GM12878 (cell line): ENCODE measurements around the gene IL4. TPM values are rescaled to one million over a fixed set of nuclear protein-coding genes. Genes with fewer than 3 reads are reported as not detected.

Experiments used
- ATF7 ChIP-seq: fragments of 450-650 bp; IDR thresholded peaks from 2 replicates; pipeline ENCODE4 v1.6.1; 2016; ENCODE audit warnings: low read depth, mild to moderate bottlenecking
- BCL3 ChIP-seq: IDR thresholded peaks from 2 replicates; pipeline ENCODE4 v1.6.1; 2011; ENCODE audit warnings: borderline replicate concordance, low read depth, mild to moderate bottlenecking, moderate library complexity, low read length; ENCODE audit not compliant: insufficient read depth, poor library complexity, severe bottlenecking
- DPF2 ChIP-seq: fragments of 450-650 bp; IDR thresholded peaks from 2 replicates; pipeline ENCODE4 v1.6.1; 2017; ENCODE audit warnings: mild to moderate bottlenecking
- RBBP5 ChIP-seq: fragments of 200-600 bp; sonication (generic); conservative IDR thresholded peaks from 2 replicates; pipeline ENCODE4 v1.6.1; 2016
- RELA ChIP-seq: fragments of 450-650 bp; IDR thresholded peaks from 2 replicates; pipeline ENCODE4 v1.8.0; 2014; ENCODE audit warnings: borderline replicate concordance; ENCODE audit not compliant: partially characterized antibody
- USF1 ChIP-seq: IDR thresholded peaks from 2 replicates; pipeline ENCODE4 v1.6.1; 2011; ENCODE audit warnings: borderline replicate concordance, low read depth, mild to moderate bottlenecking, moderate library complexity, mixed read lengths, low read length; ENCODE audit not compliant: insufficient read depth; ENCODE audit errors: extremely low read length
- ZBED1 ChIP-seq: IDR thresholded peaks from 2 replicates; pipeline ENCODE4 v1.6.1; 2016; ENCODE audit warnings: borderline replicate concordance
- ZBTB33 ChIP-seq: fragments of 450-650 bp; IDR thresholded peaks from 2 replicates; pipeline ENCODE4 v1.6.1; 2017; ENCODE audit warnings: mild to moderate bottlenecking
- ZNF207 ChIP-seq: fragments of 450-650 bp; IDR thresholded peaks from 2 replicates; pipeline ENCODE4 v1.6.1; 2014; ENCODE audit warnings: antibody characterized with exemption, mild to moderate bottlenecking, borderline replicate concordance
- ZNF687 ChIP-seq: fragments of 450-650 bp; IDR thresholded peaks from 2 replicates; pipeline ENCODE4 v1.6.1; 2017; ENCODE audit warnings: mild to moderate bottlenecking, moderate library complexity
- polyA plus RNA-seq, 11 experiments: library from polyadenylated mRNA; depleted of rRNA in 4 of 11; unstranded in 6 of 11; stranded (reverse) in 5 of 11; fragments of >200 nt; fragmentation: Nextera tagmentation in 4 of 11; fragmentation: Illumina TruSeq in 1 of 11; extraction: Ambion mirVana in 4 of 11; extraction: Trizol in 1 of 11; gene quantifications; 1 replicate in 1 of 11; 2 replicates in 10 of 11; pipeline versions ENCODE4 v1.2.1 to v1.2.3, GENCODE V29; 2011 to 2016; ENCODE audit warnings: inconsistent platforms in 2 of 11, missing spikeins in 2 of 11, low read depth in 1 of 11
- total RNA-seq, 4 experiments: library from RNA; depleted of rRNA in 3 of 4; stranded (reverse); fragments of >200 nt in 3 of 4; fragmentation: Illumina TruSeq in 1 of 4; extraction: Trizol in 1 of 4; gene quantifications; 2 replicates each; pipeline versions ENCODE4 v1.2.1 to v1.2.3, GENCODE V29; 2013 to 2021
- TF ChIP-seq, protein P1 (sequence below): fragments of 150-350 bp; IDR thresholded peaks from 2 replicates; pipeline ENCODE4 v1.6.1; 2016; ENCODE audit warnings: low read depth, low read length
- TF ChIP-seq, protein P2 (sequence below): IDR thresholded peaks from 2 replicates; pipeline ENCODE4 v1.6.1; 2011; ENCODE audit warnings: low read depth, low read length, improper control_type of control experiment, borderline replicate concordance

IL4 gene
- total and polyA plus RNA-seq, 10 of the 15 experiments (the other 5 are each of a cell fraction or from before 2014, with no cell fraction given) = 0.20 to 0.80 (median 0.50) TPM; not detected in 7

- TF ChIP-seq BCL3 = peak; percentile 35
- no peak for TF ChIP-seq ZNF207
- 0 out of 2 replicates have a peak, but pooled peaks have one; percentile 42 for TF ChIP-seq ZBED1
- TF ChIP-seq, protein P1, sequence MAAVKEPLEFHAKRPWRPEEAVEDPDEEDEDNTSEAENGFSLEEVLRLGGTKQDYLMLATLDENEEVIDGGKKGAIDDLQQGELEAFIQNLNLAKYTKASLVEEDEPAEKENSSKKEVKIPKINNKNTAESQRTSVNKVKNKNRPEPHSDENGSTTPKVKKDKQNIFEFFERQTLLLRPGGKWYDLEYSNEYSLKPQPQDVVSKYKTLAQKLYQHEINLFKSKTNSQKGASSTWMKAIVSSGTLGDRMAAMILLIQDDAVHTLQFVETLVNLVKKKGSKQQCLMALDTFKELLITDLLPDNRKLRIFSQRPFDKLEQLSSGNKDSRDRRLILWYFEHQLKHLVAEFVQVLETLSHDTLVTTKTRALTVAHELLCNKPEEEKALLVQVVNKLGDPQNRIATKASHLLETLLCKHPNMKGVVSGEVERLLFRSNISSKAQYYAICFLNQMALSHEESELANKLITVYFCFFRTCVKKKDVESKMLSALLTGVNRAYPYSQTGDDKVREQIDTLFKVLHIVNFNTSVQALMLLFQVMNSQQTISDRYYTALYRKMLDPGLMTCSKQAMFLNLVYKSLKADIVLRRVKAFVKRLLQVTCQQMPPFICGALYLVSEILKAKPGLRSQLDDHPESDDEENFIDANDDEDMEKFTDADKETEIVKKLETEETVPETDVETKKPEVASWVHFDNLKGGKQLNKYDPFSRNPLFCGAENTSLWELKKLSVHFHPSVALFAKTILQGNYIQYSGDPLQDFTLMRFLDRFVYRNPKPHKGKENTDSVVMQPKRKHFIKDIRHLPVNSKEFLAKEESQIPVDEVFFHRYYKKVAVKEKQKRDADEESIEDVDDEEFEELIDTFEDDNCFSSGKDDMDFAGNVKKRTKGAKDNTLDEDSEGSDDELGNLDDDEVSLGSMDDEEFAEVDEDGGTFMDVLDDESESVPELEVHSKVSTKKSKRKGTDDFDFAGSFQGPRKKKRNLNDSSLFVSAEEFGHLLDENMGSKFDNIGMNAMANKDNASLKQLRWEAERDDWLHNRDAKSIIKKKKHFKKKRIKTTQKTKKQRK = no peak
- TF ChIP-seq, protein P2, sequence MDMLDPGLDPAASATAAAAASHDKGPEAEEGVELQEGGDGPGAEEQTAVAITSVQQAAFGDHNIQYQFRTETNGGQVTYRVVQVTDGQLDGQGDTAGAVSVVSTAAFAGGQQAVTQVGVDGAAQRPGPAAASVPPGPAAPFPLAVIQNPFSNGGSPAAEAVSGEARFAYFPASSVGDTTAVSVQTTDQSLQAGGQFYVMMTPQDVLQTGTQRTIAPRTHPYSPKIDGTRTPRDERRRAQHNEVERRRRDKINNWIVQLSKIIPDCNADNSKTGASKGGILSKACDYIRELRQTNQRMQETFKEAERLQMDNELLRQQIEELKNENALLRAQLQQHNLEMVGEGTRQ = no peak
- no peak for TF ChIP-seq ZBTB33
- TF ChIP-seq RELA = no peak
- TF ChIP-seq DPF2 = no peak
- TF ChIP-seq USF1 = no peak
- no peak for TF ChIP-seq ZNF687
- no peak for TF ChIP-seq RBBP5
- TF ChIP-seq ATF7 = 0 out of 2 replicates have a peak, but pooled peaks have one; percentile 34
These were observed 44.4 kb upstream of the IL4 start (continued) for GRCh38 chr5:132629230-132629944.
